ENCODE results near the gene KCNMB4.

GRCh38 chr12:70383484-70383883 is 17.4 kb downstream of the KCNMB4 start:
- TF ChIP-seq CTCF (IDR thresholded peaks at IDR 0.05; ENCODE audit: low read depth, low read length): no peak
- no peak for TF ChIP-seq EZH2phosphoT487 (IDR thresholded peaks at IDR 0.05; ENCODE audit: low read depth)
